Epithelial cell of prostate (primary cell): ENCODE results near the gene UNC45B.
"Not testable (repeated sequence)": the region's sequence is repeated elsewhere in the genome, so short reads cannot be mapped to it uniquely, and the experiment has no call there.

Source experiments
- DNase-seq: peaks from one replicate; pipeline ENCODE4 v3.0.0-alpha.2; 2011; ENCODE audit warnings: low read depth, low spot score
- H3K27ac ChIP-seq: fragments of 450-650 bp; 2 replicates; pipeline ENCODE4 v1.5.1; 2017; ENCODE audit warnings: mild to moderate bottlenecking

Gene UNC45B

DNA sequence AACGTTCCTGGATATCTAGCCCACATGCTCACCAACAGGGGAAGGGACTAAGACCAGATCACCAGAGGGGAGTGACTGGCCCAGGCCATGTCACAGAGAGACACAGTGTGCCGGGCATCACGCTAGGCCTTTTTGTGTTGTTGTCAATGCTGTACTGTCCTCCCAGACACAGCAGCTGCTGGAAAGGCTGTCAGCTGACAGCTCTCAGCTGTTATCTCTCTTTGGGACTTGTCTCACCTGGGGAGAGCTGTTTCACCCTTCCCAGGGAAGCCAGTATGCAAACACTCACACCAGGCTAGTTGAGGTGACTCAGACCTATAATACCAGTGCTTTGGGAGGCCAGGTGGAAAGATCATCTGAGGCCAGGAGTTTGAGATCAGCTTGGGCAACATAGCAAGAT lies 19.4 kb downstream of the UNC45B start:
- peak overlapping the region; percentile 23 for H3K27ac ChIP-seq
- DNase-seq: peak; percentile 26

DNA sequence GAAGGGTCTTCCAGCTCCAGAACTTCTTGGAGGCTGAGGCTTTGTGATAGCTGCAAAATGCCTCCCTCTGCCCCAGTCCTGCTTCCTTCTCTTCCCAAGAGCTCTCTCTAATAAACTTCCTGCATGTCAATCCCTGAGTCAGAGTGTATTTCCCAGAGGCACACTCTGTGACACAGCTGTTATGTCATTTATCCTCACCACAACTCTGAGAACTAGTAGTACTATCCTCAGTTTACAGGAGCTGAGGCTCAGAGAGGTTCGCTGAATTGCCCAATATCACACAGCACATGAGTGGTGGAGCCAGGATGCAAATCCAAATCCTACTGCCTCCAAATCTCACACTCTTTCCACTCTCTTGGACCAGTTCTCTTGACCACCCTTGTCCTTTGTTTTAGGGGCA lies 20.0 kb downstream of the UNC45B start:
- H3K27ac ChIP-seq: peak overlapping the region; percentile 23
- no peak for DNase-seq

DNA sequence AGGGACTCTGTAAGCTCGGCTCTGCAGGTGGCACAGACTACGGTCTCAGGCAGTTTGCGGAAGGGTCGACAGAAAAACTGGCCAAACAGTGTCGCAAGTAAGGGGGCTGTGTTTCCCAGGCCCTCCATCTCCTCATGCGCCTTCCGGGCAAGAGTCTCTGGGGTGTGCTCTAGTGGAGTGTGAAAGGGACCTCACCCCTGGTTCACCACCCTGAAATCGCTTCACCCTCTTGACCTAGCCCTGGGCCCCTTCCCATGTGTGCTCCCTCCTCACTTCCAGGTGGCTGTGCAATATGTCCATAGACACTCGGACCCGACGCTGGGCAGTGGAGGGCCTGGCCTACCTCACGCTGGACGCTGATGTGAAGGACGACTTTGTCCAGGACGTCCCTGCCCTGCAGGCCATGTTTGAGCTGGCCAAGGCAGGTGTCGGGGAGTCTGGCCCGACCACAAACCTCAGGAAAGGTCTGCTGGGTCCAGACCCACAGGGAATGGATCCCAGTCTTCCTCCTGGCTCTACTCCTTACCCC lies 22.3 kb downstream of the UNC45B start:
- DNase-seq: no peak

DNA sequence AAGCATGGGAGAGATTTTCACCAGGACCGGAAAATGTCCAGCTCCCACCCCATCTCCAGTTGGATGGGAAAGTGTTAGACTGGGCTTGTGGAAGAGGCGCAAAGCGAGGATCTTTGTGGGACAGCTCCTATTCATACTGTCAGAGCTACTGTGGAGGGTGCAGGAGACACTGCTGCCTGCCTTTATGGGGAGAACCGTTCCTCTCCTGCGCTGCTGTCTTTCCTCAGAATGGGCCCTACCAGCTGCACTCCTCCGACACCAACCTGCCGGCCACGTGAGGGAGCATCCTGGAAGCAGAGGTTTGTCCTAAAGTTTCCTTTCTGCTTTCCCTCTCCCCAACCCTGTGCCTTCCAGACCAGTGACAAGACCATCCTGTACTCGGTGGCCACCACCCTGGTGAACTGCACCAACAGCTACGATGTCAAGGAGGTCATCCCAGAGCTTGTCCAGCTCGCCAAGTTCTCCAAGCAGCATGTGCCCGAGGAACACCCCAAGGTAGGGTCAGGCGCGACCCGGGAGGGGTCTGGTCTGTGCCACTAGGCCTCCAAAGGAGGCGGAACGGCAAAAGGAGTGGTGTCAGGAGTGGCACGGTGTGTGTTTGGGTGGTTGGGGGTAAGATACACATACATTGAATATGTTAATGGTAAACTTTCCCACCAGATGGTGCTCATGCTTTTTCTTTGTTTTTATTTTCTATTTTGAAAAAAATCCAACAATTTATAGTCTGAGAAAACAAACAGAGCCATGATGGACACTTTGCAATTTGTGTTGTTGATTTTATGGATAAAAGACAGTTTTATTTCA lies 23.6 kb downstream of the UNC45B start:
- no peak for DNase-seq
- peak overlapping the region; percentile 10 for H3K27ac ChIP-seq

More for the DNA sequence above, 22.3 kb downstream of the UNC45B start:
- no peak overlapping the region for H3K27ac ChIP-seq

DNA sequence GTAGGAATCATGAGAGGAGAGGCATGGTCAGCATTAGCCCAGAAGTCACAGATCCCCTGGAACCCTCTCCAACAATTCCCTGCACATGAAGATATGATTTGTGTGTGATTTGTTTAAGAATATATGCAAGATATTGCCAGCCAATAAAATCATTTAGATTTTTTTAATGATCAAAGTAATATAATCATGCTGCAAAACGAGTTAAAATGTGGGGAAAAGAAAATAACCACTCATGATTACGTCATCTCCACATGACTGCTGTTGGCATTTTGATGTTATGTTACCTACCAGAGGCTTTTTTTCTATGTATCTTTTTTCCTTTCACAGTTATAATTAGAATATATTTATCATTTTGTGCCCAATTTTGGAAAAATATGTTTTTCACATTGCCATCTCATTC lies 24.2 kb downstream of the UNC45B start:
- no peak for DNase-seq
- peak overlapping the region; percentile 10 for H3K27ac ChIP-seq

DNA sequence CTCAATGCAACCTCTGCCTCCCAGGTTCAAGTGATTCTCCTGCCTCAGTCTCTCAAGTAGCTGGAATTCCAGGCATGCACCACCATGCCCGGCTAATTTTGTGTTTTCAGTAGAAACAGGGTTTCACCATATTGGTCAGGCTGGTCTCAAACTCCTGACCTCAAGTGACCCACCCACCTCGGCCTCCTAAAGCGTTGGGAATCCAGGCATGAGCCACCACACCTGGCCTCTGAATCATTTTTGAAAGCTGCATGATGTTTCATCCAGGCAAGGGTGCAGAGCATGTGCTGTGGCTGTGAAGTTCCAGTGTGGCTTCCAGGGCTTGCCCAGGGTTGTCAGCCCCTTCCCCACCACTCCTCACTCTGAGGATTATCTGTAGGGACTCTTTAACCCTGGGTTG lies 24.7 kb downstream of the UNC45B start:
- DNase-seq: not testable (repeated sequence)
- peak overlapping the region; percentile 10 for H3K27ac ChIP-seq

DNA sequence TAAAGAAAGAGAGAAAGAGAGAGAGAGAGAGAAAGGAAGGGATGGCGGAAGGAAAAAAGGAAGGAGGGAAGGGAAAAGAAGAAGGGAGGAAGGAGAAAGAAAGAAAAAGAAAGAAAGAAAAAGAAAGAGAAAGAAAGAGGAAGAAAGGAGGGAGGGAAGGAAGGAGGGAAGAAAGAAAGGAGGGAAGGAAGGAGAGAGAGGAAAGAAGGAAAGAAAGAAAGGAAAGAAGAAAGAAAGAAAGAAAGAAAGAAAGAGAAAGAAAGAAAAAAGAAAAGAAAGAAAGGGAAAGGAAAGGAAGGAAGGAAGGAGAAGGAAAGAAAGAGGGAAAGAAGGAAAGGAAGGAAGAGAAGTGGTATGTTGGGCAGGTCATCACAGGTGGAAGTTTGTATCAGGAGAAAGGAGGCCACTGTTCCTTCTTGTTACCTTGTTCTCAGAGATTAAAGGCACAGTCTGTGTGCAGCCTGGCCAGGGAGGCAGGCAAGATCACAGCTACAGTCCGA lies 27.3 kb downstream of the UNC45B start:
- no peak for DNase-seq
- H3K27ac ChIP-seq: no peak overlapping the region

DNA sequence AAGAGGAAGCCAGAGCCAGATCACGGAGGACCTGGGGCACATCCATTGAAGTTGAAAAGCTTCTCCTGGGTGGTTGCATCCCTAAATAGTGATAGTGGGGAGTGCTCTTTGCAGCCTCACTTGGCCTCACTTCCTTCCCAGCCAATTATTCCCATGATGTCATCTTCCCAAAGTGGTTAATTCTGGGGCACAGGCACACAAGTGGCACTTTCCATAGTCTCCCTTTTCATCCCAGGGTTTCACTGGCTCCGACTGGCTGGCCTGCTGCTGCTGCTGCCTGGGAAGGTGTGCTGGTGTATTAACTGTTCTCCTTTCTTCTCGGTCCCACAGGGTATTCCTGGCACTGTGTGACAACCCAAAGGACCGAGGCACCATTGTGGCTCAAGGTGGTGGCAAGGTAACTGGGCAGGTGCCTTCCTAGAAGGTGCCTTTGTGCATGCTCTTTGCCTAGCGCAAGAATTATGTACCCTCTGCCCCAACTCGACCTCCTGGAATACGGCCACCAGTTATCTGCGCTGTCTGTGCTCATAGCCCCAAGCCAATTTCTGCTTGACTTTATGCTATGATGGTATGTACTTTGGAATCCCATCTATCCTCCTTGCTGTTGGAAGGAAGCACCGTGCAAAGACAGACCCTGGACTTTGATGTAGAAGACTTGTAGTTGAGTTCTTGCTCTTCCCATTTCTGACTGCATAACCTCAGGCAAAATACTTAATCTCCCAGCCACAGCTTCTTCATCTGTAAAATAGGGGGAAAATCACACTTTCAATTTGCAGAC lies 28.2 kb downstream of the UNC45B start:
- DNase-seq: no peak
- no peak overlapping the region for H3K27ac ChIP-seq

DNA sequence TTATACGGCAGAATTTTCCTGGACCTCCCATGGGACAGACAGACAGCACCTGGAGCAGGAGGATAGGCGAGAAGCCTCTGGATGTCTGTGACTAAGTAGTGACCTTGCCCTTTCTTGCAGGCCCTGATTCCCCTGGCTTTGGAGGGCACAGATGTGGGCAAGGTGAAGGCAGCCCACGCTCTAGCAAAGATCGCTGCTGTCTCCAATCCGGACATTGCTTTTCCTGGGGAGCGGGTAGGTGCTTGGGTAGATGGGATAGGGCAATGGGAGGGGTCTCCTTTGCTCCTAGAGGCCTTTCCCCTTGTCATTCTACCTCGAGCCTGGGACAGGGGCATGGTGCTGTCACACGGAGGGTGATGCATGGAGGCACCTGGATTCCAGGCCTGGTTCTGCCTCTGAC lies 29.3 kb downstream of the UNC45B start:
- H3K27ac ChIP-seq: no peak overlapping the region
- no peak for DNase-seq

DNA sequence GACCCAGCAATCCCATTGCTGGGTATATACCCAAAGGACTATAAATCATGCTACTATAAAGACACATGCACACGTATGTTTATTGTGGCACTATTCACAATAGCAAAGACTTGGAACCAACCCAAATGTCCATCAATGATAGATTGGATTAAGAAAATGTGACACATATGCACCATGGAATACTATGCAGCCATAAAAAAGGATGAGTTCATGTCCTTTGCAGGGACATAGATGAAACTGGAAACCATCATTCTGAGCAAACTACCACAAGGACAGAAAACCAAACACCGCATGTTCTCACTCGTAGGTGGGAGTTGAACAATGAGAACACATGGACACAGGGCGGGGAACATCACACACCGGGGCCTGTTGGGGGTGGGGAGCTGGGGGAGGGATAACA lies 31.8 kb downstream of the UNC45B start:
- H3K27ac ChIP-seq, DNase-seq: not testable (repeated sequence)

DNA sequence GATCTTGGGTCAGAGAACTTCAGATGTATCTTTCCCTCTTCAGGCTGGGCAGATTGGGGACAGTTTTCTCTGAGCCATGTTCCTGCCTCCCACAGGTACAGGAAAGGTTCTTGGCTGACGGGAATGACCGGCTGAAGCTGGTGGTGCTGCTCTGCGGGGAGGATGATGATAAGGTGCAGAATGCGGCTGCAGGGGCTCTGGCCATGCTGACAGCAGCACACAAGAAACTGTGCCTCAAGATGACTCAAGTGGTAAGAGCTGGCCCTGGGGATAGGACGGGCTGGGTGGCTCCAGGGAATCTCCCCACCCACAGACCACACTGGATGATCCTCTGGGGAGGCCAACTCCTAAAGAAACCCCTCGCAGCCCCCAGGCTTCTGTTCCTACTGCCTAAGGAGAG lies 35.7 kb downstream of the UNC45B start:
- no peak overlapping the region for H3K27ac ChIP-seq
- no peak for DNase-seq

DNA sequence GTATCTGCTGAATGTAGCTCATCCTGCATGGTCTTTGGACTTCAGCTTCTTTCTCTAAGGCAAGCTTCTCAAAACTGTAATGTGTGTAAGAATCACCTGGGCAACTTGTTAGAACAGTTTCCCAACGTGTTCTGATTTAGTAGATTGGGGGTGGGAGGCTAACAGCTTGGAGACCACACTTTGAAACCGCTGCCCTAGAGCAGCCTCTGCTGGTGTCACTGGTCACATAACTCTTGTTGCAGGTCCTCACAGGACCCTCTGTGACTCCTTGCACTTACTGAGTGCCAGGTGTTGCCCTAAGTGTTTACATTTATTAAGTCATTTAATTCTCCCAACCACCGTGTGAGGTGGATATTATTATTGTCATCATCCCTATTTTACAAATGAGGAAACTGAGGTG lies 36.7 kb downstream of the UNC45B start:
- H3K27ac ChIP-seq: no peak overlapping the region
- DNase-seq: no peak

DNA sequence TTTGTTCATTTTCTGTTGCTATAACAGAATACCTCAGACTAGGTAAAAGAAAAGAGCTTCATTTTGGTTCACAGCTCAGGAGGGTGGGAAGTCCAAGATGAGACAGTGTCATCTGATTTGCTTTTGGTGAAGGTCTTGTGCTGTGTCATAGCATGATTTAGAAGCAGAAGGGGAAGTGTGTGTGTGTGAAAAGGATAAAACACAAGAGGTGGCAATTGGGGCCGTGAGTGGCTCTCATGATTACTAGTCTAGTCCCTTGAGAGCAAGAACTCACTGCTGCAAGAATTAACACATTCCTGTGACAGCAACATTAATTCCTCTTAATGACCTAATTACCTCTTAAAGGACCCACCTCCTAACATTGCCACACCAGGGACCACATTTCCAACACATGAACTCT lies 38.2 kb downstream of the UNC45B start:
- DNase-seq: no peak

DNA sequence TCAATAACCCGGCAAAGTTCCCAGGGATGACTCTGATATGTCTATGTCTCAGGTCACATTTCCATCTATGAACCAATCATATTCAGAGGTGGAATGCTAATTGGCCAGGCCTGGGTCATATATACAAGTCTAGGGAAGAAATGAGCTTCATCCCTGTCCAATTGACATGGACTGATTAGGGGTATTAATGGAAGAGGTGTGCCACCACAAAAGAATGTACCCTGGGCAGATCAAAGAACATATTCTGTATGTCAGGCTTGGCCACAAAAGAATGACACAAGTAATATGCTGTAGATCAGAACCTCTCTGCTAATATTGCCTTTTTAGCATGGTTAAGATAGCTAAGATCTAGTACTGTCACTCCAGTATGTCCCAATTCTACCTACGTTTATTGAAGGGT lies 39.9 kb downstream of the UNC45B start:
- no peak for DNase-seq
- peak overlapping the region; percentile 64 for H3K27ac ChIP-seq

More for the DNA sequence above, 38.2 kb downstream of the UNC45B start:
- no peak overlapping the region for H3K27ac ChIP-seq

DNA sequence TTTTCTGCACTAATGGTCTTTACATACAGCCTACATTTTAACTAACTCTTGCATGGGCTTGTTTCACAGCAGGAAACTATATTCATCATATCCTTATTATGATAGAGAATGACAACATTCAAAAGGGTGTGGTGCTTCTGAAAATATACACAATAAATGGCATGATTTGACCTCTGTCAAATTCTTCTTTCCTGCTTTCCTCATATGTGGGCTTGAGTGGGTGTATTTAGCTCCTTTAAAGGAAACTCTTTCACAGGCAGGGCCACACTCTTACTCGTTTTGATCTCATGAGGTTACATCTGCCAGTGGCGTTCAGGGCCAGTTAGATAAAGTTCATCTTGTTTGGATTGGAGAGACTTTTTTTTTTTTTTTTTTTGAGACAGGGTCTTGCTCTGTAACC lies 40.5 kb downstream of the UNC45B start:
- DNase-seq: no peak

DNA sequence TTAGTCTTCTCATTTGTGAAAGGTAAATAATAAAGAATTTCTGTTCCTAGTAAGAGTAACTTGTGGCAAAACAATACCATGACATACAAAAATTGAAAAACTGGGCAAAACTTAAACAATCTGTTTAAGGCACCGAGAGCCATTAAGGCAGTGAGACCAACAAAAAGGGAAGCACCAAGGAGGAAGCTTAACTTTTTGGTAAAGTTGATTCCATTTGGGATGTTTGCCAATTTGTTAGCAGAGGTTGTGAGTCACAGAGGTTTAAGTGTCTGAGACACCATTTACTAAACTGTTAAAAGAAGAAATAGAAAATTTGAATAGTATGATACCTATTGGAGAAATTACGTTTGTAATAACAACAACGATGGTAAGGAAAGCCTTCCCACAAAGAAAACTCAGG lies 41.7 kb downstream of the UNC45B start:
- DNase-seq: no peak
- H3K27ac ChIP-seq: peak overlapping the region; percentile 64

More for the DNA sequence above, 40.5 kb downstream of the UNC45B start:
- peak overlapping the region; percentile 64 for H3K27ac ChIP-seq

DNA sequence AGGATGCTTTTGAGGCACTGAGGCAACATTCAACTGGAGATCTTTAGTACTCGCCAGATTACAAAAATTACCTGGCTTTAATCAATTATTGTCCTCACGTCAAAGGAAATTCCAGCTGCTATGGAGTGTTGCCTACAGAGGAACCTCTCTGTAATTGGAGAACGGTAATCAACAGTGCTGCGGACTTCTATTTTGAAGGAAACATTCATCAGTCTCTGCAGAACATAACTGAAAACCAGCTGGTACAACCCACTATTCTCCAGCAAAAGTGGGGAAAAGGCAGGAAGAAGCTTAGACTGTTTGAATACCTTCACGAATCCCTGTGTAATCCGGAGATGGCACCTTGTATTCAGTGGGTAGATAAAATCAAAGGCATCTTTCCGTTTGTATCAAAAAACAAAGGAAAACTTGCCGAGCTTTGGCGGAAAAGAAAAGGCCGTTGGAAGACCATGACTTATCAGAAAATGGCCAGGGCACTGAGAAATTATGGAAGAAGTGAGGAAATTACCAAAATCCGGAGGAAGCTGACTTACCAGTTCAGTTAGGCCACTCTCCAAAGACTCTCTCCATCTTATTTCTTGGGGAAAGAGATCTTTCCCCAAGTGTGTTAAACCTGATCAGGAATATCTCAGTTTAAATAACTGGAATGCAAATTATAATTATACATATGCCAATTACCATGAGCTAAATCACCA lies 43.5 kb downstream of the UNC45B start:
- no peak overlapping the region for H3K27ac ChIP-seq
- DNase-seq: no peak

DNA sequence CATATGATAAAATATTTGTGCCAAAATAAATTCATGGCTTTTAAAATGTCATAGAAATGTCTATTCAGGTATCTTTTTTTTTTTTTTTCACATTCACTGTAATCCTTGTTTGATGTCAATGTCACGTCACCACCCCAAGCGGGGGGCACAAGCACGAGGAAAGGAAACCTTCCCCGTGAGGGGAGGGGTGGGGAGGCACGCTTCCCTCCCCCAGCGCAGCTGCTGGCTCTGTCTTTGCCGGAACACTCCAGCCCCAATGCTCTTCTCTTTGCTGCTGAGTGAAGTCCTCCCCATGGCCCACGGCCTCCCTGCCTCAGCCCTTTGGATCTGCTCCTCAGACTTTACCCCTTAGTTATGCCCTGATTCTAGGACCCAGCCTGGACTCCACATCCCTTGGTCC lies 45.1 kb downstream of the UNC45B start:
- DNase-seq: no peak
- H3K27ac ChIP-seq: no peak overlapping the region

DNA sequence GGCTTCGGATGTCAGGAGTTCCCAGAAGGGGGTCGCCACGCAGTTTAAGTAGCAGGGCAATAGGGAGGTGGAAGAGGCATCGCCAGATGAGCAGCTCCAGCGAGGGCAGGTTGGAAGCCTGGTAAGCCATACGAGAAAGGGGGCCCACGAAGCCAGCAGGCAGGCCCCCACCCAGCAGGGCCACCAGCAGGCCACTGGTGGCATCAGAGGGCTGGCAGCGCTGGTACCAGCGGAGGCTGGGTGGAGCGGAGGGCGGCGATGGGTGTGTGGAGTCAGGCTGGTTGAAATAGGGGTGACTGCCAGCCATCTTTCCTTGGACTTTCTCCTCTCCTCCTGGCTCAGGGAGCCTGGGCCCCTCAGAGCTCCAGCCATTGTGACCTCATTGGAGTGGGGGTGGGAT lies 46.4 kb downstream of the UNC45B start, which contains the start of gene SLC35G3:
SLC35G3 (minus strand) TSS at position 393 of the 400 bp plus-strand sequence; CDS start at position 307, 86 bp downstream.
- DNase-seq, H3K27ac ChIP-seq: not testable (repeated sequence)

DNA sequence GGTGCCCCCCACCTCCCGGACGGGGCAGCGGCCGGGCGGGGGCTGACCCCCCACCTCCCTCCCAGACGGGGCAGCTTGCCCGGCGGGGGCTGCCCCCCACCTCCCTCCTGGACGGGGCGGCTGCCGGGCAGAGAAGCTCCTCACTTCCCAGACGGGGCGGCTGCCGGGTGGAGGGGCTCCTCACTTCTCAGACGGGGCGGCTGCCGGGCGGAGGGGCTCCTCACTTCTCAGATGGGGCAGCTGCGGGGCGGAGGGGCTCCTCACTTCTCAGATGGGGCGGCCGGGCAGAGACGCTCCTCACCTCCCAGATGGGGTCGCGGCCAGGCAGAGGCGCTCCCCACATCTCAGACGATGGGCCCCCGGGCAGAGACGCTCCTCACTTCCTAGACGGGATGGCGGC lies 47.4 kb downstream of the UNC45B start:
- H3K27ac ChIP-seq, DNase-seq: not testable (repeated sequence)
